Right ventricle myocardium inferior (tissue), 1 donor: ENCODE results near the gene PRKAR1A. TPM values are rescaled to one million over a fixed set of nuclear protein-coding genes. Genes with fewer than 3 reads are reported as not detected.
"Not testable (repeated sequence)": the region's sequence is repeated elsewhere in the genome, so short reads cannot be mapped to it uniquely, and the experiment has no call there.

Experiments
- ATAC-seq: fragments of 200-7000 bp; cut with Tn5 transposase; one replicate; pipeline ENCODE4 v1.9.1; 2020; ENCODE audit warnings: mild to moderate bottlenecking, moderate library complexity
- DNase-seq: peaks from one replicate; pipeline ENCODE4 v3.0.0; 2021; ENCODE audit errors: missing footprints
- intact Hi-C: fragments of 100-400 bp; cut with DNase I; formaldehyde crosslinking; loops from one replicate; pipeline ENCODE4 v1.11.0; 2022
- total RNA-seq: library from RNA; stranded (reverse); fragmentation: NEBNext Ultra II Directional; extraction: Animal tissue kit (Norgen Biotek cat#: 25700); gene quantifications from one replicate; pipeline ENCODE4 v1.2.1, GENCODE V29; 2021
- donor health status: DM: no; HTN: yes; CAD: no; lungs with severe emphysema.

PRKAR1A gene
- total RNA-seq, 1 donor from 2014 or later: 584 TPM

- ATAC-seq (no peak), DNase-seq (no peak)
- intact Hi-C loops: no loop called here
These were observed 4.7 kb upstream of the PRKAR1A start for GRCh38 chr17:68507576-68507975.

GRCh38 chr17:68509141-68510057, 2.8 kb upstream of the PRKAR1A start:
- peak; percentile 13 for ATAC-seq
- intact Hi-C loops: no loop called here
- peak; percentile 83 for DNase-seq

GRCh38 chr17:68511254-68511670, 968 bp upstream of the PRKAR1A start:
- intact Hi-C loops: no loop called here
- no peak for ATAC-seq
- no peak for DNase-seq

- peak; percentile 91 for DNase-seq
- intact Hi-C loops: loop anchor here (2.0 kb wide), 2 partner anchors 37 to 45 kb away; no protein-coding TSS in a partner anchor
- ATAC-seq: peak; percentile 78
These were observed 471 bp upstream of the PRKAR1A start for GRCh38 chr17:68511671-68512246.

GRCh38 chr17:68512960-68513474, 787 bp downstream of the PRKAR1A start:
- DNase-seq (no peak), ATAC-seq (peak; percentile 20)
- intact Hi-C loops: loop anchor here (2.0 kb wide), 2 partner anchors 38 to 46 kb away; no protein-coding TSS in a partner anchor

- ATAC-seq (no peak), DNase-seq (no peak)
- intact Hi-C loops: loop anchor here (2.0 kb wide), 2 partner anchors 39 to 47 kb away; no protein-coding TSS in a partner anchor
These were observed 1.7 kb downstream of the PRKAR1A start for GRCh38 chr17:68513932-68514331.

- ATAC-seq (no peak), DNase-seq (peak; percentile 63)
- intact Hi-C loops: no loop called here
These were observed 2.8 kb downstream of the PRKAR1A start for GRCh38 chr17:68514831-68515635.

GRCh38 chr17:68516732-68517131, 4.5 kb downstream of the PRKAR1A start:
- DNase-seq: no peak
- intact Hi-C loops: no loop called here
- ATAC-seq: no peak

GRCh38 chr17:68517605-68518004, 5.4 kb downstream of the PRKAR1A start:
- intact Hi-C loops, ATAC-seq, DNase-seq: not testable (repeated sequence)

GRCh38 chr17:68518063-68518815, 6.0 kb downstream of the PRKAR1A start:
- intact Hi-C loops: no loop called here

GRCh38 chr17:68519051-68519450, 6.8 kb downstream of the PRKAR1A start:
- intact Hi-C loops, DNase-seq, ATAC-seq: not testable (repeated sequence)

More at GRCh38 chr17:68518063-68518815, 6.0 kb downstream of the PRKAR1A start:
- ATAC-seq (no peak), DNase-seq (no peak)

GRCh38 chr17:68519911-68520310, 7.7 kb downstream of the PRKAR1A start:
- DNase-seq: no peak
- peak; percentile 90 for ATAC-seq
- intact Hi-C loops: no loop called here

GRCh38 chr17:68522266-68522665, 10.0 kb downstream of the PRKAR1A start:
- intact Hi-C loops: no loop called here
- DNase-seq (no peak), ATAC-seq (no peak)

GRCh38 chr17:68526548-68526947, 14.3 kb downstream of the PRKAR1A start:
- intact Hi-C loops: no loop called here
- no peak for ATAC-seq

GRCh38 chr17:68527314-68527713, 15.1 kb downstream of the PRKAR1A start:
- DNase-seq (no peak), ATAC-seq (no peak)
- intact Hi-C loops: no loop called here

More at GRCh38 chr17:68526548-68526947, 14.3 kb downstream of the PRKAR1A start:
- DNase-seq: no peak

GRCh38 chr17:68531252-68531651, 19.0 kb downstream of the PRKAR1A start:
- intact Hi-C loops: no loop called here
- ATAC-seq (no peak), DNase-seq (no peak)

GRCh38 chr17:68532826-68533225, 20.6 kb downstream of the PRKAR1A start:
- DNase-seq (no peak), ATAC-seq (no peak)
- intact Hi-C loops: no loop called here
